OCI-LY1 (cell line): ENCODE measurements around the gene UBE4B.

ENCODE experiments used
- CTCF ChIP-seq: fragments of 200-600 bp; sonication (generic), shearing (Covaris generic); IDR thresholded peaks from 2 replicates; pipeline ENCODE4 v1.5.1; 2017; ENCODE audit warnings: mild to moderate bottlenecking, antibody characterized with exemption, low read length, moderate library complexity, mixed read lengths
- EZH2 ChIP-seq: fragments of 200-600 bp; sonication (generic), shearing (Covaris generic); IDR thresholded peaks from 2 replicates; pipeline ENCODE4 v1.8.0; 2017; ENCODE audit warnings: borderline replicate concordance, mixed run types, mild to moderate bottlenecking, antibody characterized with exemption, low read length, moderate library complexity, mixed read lengths

- no peak for TF ChIP-seq CTCF
- no peak for TF ChIP-seq EZH2
These were observed 23.8 kb downstream of the UBE4B start for GRCh38 chr1:10056599-10056987.
